ENCODE measurements around the gene MUCL1. TPM values are rescaled to one million over a fixed set of nuclear protein-coding genes. Genes with fewer than 3 reads are reported as not detected.

MUCL1 gene
- polyA plus RNA-seq, 2 of the 4 experiments (the other 2 are of a cell fraction), result not detected

DNA sequence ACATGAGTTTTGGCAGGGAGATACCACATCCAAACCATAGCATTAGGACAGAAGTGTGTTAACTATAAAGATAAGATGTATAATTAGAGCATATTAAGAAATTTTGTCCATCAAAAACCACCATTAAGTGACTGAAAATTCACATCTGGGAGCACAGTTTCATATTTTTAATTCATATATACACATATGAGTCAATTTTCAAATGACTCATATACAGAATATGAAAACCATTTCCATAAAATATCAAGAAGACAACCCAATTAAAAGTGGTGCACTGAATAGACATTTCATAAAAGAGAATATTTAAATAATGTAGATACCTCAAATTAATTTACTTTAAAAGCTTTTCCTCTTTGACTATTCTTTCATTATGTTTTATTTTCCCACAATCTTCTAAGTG lies 25.3 kb downstream of the MUCL1 start:
- POLR2A ChIA-PET, result no interaction called here
- Histone ChIP-seq H3K4me2 (no peak overlapping the region), H3K4me3 (no peak overlapping the region), H3K9me3 (no peaks in the 10 kb centered on the region), H3K4me1 (no peaks in the 10 kb centered on the region), H3K27ac (no peak overlapping the region)
- ATAC-seq (no peak), FAIRE-seq (no peak), DNase-seq (ENCODE audit: low read depth in 1 of 2, low spot score in 1 of 2) (no peak)
- CTCF ChIA-PET, result interaction anchor here (0.6 kb wide), 1 partner anchor 104 kb away, joined by 3 read pairs; no protein-coding TSS in a partner anchor
- TF ChIP-seq RARB (CRISPR knock-in tag; IDR thresholded peaks at IDR 0.05) (no peak), CEBPB (IDR thresholded peaks at IDR 0.05) (no peak), ZFP36 (IDR thresholded peaks at IDR 0.05; ENCODE audit: borderline replicate concordance, partially characterized antibody) (no peak), SMC3 (IDR thresholded peaks at IDR 0.05) (no peak), HEYL (CRISPR knock-in tag; IDR thresholded peaks at IDR 0.05) (no peak), ZC3H11A (IDR thresholded peaks at IDR 0.05) (no peak), ZSCAN20 (CRISPR knock-in tag; IDR thresholded peaks at IDR 0.05) (no peak), BHLHE40 (IDR thresholded peaks at IDR 0.05; ENCODE audit: low read depth, low read length) (no peak), CBX2 (IDR thresholded peaks at IDR 0.05; ENCODE audit: borderline replicate concordance, low read depth) (no peak), HOXB5 (CRISPR knock-in tag; IDR thresholded peaks at IDR 0.05) (no peak), FOXS1 (CRISPR knock-in tag; IDR thresholded peaks at IDR 0.05) (no peak), ZNF302 (CRISPR knock-in tag; IDR thresholded peaks at IDR 0.05) (no peak), RNF2 (IDR thresholded peaks at IDR 0.05; ENCODE audit: borderline replicate concordance, low read depth) (no peak), POLR2A (IDR thresholded peaks at IDR 0.05; ENCODE audit: low read length) (no peak), ESRRA (IDR thresholded peaks at IDR 0.05; ENCODE audit: borderline replicate concordance, low read length) (no peak), CBX8 (IDR thresholded peaks at IDR 0.05) (no peak), HOXA7 (CRISPR knock-in tag; IDR thresholded peaks at IDR 0.05) (no peak), MAZ (IDR thresholded peaks at IDR 0.05; ENCODE audit: borderline replicate concordance, low read depth, low read length) (no peak)
- TF ChIP-seq, protein P1, sequence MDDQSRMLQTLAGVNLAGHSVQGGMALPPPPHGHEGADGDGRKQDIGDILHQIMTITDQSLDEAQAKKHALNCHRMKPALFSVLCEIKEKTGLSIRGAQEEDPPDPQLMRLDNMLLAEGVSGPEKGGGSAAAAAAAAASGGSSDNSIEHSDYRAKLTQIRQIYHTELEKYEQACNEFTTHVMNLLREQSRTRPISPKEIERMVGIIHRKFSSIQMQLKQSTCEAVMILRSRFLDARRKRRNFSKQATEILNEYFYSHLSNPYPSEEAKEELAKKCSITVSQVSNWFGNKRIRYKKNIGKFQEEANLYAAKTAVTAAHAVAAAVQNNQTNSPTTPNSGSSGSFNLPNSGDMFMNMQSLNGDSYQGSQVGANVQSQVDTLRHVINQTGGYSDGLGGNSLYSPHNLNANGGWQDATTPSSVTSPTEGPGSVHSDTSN (IDR thresholded peaks at IDR 0.05), result no peak
- TF ChIP-seq, protein P2, sequence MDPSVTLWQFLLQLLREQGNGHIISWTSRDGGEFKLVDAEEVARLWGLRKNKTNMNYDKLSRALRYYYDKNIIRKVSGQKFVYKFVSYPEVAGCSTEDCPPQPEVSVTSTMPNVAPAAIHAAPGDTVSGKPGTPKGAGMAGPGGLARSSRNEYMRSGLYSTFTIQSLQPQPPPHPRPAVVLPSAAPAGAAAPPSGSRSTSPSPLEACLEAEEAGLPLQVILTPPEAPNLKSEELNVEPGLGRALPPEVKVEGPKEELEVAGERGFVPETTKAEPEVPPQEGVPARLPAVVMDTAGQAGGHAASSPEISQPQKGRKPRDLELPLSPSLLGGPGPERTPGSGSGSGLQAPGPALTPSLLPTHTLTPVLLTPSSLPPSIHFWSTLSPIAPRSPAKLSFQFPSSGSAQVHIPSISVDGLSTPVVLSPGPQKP (IDR thresholded peaks at IDR 0.05; ENCODE audit: low read depth, low read length), result no peak

DNA sequence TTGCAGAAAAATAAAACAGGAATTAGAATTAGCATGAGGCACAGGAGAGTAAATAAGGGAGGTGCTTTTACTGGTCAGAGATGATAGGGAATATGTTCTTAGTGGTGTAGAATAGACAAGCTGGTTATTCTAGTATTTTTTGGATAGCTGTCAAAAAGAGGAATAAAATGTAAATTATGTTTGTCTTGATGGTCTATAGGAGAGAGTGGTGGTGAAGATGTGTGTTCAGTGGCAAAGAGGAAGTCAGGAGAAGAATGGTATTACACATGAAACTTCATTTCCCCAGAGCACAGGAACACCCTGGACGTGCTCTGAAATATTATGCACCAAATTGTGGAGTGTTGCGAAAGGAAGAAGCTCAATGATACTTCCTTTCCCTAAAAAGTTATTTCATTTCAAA lies 27.8 kb downstream of the MUCL1 start:
- H3K4me1 ChIP-seq, result no peaks in the 10 kb centered on the region
- ChIA-PET CTCF (interaction anchor here (0.6 kb wide), 1 partner anchor 143 kb away, joined by 3 read pairs; no protein-coding TSS in a partner anchor), POLR2A (no interaction called here)
- no peak overlapping the region for H3K4me3 ChIP-seq
- FAIRE-seq (no peak), ATAC-seq (no peak; a peak in 1 of 6 replicates), DNase-seq (ENCODE audit: low read depth in 1 of 2, low spot score in 1 of 2) (no peak)
- WGBS (ENCODE audit: missing lambda C conversion rate), result 41% methylated on average over 2 of the region's 2 CpGs
- no peak overlapping the region for H3K27ac ChIP-seq
- H3K4me2 ChIP-seq, result no peak overlapping the region
- H3K9me3 ChIP-seq, result no peaks in the 10 kb centered on the region
- TF ChIP-seq CBX2 (IDR thresholded peaks at IDR 0.05; ENCODE audit: borderline replicate concordance, low read depth) (no peak), GATA3 (IDR thresholded peaks at IDR 0.05; ENCODE audit: borderline replicate concordance) (no peak), HDAC2 (IDR thresholded peaks at IDR 0.05) (no peak), HOXB5 (CRISPR knock-in tag; IDR thresholded peaks at IDR 0.05) (no peak), BHLHE40 (IDR thresholded peaks at IDR 0.05; ENCODE audit: low read depth, low read length) (no peak), KDM5A (IDR thresholded peaks at IDR 0.05) (no peak), RFX5 (IDR thresholded peaks at IDR 0.05) (no peak), TFCP2L1 (CRISPR knock-in tag; IDR thresholded peaks at IDR 0.05) (no peak), JUNB (IDR thresholded peaks at IDR 0.05) (no peak), RAD21 (conservative IDR thresholded peaks at IDR 0.05 in 1 of 2, IDR thresholded peaks at IDR 0.05 in 1 of 2) (no peak), CHD2 (IDR thresholded peaks at IDR 0.05; ENCODE audit: low read length, partially characterized antibody) (no peak), NR3C1 (IDR thresholded peaks at IDR 0.05) (no peak), RNF2 (IDR thresholded peaks at IDR 0.05; ENCODE audit: borderline replicate concordance, low read depth) (no peak), KDM1A (IDR thresholded peaks at IDR 0.05; ENCODE audit: low read depth) (no peak), ZNF302 (CRISPR knock-in tag; IDR thresholded peaks at IDR 0.05) (no peak), CHD4 (IDR thresholded peaks at IDR 0.05; ENCODE audit: borderline replicate concordance) (no peak), FOSL2 (IDR thresholded peaks at IDR 0.05) (no peak), FOSL2 (CRISPR knock-in tag; IDR thresholded peaks at IDR 0.05) (no peak)
- TF ChIP-seq, protein P3, sequence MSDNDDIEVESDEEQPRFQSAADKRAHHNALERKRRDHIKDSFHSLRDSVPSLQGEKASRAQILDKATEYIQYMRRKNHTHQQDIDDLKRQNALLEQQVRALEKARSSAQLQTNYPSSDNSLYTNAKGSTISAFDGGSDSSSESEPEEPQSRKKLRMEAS (IDR thresholded peaks at IDR 0.05), result no peak

Measured in A549 (cell line).